Germinal center (tissue), 1 donor: ENCODE results near the gene PSMG3.
A peak's percentile ranks its signal among the peaks of the same experiment; 100 is the strongest.

Experiments
- DNase-seq: peaks from one replicate; pipeline ENCODE4 v3.0.0; 2012; ENCODE audit warnings: mixed read lengths, low spot score

The PSMG3 gene

DNA sequence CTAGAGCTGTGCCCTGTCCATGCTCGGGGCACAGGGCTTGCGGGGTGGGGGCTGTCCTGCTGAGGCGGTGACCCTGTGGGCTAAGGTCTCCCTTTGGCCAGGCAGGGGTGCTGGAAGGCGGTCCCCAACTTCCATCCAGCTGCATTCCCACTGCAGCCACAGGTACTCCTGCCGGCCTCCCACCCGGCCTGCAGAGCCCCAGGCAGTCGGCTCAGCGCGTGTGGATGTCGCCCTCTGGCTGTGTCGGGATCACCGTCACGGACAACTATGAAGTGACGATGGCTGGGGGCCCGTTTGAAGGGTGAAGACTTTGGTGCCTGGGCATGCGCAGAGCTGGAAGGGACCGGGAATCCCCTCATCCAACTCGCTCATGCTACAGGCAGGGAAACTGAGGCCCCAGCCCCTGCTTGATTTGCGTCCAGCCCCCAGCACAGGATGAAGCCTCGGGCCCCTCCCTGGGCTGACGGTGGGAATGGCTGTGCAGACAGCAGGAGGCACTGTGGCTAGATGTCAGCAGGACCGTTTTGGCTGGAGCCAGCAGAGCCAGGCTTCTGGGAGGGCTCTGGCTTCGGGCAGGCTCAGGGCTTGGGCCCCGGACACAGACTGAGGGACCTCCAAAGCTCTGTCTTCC, 11.5 kb downstream of the PSMG3 start:
- DNase-seq = no peak

DNA sequence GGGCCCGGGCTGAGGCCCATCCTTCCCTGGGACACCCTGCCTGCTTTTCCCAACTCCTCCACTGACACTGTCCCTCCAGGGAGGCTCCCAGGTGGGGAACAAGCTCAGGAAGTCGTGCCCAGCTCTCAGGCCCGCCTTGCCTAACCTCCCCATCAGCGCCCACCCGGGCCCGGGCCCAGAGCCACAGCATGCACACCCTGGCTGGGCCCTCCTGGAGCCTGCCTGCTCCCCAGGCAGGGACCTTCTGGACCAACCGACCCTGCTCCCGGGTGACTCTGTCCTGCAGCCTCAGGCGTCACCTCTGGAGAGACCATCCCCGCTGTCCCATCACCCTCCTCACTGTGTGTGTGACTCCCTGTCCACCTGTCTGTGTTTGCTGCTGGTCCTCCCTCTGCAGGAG, 12.1 kb downstream of the PSMG3 start:
- DNase-seq = no peak

- no peak for DNase-seq
These were observed 12.8 kb downstream of the PSMG3 start for GRCh38 chr7:1557006-1557405.

DNA sequence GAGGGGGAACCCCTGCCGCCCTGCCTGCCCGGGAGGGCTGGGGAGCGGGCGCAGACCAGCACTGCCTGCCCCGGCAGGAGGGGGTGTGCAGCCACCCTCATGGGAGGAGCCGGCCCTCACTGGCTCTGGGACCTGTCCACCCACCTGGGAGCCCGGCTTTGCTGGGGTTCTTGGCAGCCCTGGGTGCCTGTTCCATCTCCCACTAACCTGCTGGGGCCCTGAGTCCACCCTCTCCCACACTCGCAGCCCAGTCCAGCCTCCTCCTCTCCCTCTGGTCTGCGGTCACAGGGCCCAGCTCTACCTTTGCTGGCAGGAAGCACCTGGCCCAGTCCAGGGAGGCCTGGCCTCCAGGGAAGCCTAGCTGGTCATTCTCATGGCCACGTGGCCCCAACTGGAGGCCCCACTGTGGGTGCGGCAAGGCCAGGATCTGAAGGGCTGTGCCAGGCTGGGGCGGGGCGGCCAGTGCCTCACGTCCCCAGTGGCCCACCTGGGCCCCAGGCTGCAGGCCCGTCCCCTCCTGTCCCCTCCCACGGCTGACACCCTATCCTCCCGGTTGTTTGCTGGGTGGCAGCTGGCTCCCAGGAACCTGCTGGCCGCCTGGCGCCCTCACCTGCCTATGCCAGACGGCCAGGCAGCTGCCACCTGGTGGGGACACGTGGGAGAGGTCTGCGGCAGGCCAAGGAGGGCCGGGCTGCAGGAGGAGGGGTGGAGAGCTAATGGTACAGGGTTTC, 13.9 kb downstream of the PSMG3 start, which contains the start of gene TMEM184A:
Gene TMEM184A (minus strand): TSS at position 393 of the 731 bp plus-strand sequence. CDS start 721 bp downstream, outside the sequence.
- peak; percentile 73 for DNase-seq

GRCh38 chr7:1555046-1555812, 14.6 kb downstream of the PSMG3 start:
- no peak for DNase-seq

DNA sequence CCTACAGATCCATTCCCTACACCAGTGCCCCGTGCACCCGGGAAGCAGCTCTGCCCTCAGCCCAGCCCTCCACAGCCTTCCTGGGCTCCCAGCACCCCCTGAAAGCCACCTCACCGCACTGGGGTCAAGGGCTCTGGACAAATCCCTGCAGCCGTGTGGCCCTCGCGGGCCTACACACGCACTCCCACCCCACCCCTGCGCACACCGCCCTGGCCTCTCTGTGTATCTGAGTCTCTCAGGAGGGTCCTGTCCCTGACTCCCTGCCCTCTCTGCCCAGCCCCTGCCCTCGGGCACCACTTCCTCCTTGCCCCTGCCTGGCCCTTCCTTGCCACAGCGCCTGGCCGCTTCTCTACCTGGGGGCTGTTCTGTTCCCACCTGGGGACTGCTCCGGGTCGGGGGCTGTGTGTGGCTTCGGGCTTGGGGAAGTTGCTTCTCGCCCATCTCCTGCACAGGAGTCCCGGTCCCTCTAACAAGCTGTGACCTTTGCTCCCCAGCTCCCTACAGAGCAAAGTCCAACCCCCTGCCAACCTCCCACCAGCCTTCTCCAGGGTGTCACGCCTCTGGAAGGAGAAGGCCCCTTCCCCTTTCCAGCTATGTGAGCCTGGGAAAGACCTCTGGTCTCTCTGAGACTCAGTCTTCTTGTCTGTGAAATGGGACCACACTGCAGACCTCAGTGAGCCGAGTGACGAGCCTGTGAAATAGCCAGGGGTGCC, 15.3 kb downstream of the PSMG3 start:
- no peak for DNase-seq

DNA sequence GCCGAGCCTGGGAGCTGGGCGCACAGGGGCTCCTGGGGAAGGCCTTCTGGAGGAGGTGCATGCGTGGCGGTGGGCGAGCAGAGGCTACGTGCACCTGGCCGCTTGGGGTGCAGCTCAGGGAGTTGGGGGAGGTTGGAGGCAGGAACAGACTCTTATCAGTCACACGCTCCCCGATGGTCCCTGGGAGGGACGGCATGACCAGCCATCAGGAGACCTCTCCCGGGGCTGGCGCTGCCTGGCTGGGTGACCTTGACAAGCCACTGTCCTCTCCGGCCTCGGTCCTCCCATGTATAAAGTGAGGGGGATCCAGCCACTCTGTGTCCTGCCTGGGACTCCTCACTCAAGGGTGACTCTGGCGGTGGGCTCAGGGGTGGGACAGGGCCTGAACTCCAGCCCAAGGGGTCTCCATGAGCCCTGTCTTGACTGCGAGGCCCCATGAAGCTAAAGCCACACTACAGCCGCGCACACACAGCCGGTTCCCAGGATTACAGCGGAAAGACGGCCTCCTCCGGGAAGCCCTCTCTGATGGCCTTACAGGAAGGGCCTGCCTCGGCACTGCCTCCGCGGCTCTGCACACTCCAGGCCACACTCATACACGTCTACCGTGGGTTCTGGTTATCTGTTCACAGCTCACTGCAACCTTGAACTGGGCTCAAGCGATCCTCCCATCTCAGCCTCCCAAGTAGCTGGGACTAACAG, 16.2 kb downstream of the PSMG3 start:
- no peak for DNase-seq

DNA sequence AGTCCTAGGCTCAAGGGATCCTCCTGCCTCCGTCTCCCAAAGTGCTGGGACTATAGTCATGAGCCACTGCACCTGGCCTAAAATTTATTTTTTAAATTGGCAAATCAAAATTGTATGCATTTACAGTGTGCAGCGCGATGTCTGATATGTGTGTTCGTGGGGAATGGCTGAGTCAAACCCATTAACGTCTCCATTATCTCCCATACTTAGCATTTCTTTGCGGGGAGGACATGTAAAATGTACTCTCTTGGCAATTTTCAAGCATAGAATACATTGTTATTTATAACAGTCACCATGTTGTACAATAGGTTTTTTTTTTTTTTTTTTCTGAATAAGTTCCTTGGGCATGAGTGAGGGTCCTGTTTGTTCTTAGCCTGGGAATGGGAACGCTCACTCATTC, 17.6 kb downstream of the PSMG3 start:
- no peak for DNase-seq

- no peak for DNase-seq
These were observed 19.0 kb downstream of the PSMG3 start for GRCh38 chr7:1550846-1551155.

GRCh38 chr7:1550005-1550845, 19.6 kb downstream of the PSMG3 start:
- DNase-seq = no peak

DNA sequence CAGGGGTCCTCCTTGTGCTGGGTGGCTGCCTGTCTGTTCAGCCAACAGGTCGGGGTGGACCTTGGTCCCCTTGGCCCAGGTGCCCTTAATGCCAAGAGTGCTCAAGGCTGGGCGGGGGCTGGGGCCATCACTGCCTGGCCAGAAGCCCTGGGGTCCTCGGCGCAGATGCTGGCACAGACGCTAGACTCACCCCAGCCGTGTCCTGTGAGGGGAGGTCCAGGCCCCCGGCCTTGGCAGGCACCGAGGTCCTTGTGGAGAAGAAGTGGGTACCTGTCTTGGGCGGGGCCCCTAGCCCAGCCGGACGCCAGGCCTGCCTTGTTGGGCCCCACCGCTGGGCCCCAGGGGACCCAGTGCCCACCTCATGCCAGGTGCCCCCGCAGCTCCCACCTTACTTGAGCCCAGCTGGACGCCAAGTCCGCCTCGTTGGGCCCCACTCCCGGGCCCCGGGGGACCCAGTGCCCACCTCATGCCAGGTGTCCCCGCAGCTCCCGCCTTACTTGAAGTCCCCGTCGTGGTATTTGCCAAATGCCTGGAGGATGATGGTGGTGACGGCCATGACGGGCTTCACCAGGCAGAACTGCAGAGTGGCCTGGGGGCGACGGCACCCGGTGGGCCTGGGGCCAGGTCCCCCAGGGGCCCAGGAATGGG, 20.4 kb downstream of the PSMG3 start:
- no peak for DNase-seq

- no peak for DNase-seq
These were observed 20.9 kb downstream of the PSMG3 start for GRCh38 chr7:1548944-1549343.

- no peak for DNase-seq
These were observed 21.4 kb downstream of the PSMG3 start for GRCh38 chr7:1548438-1548831.

GRCh38 chr7:1547777-1548437, 21.9 kb downstream of the PSMG3 start:
- no peak for DNase-seq

GRCh38 chr7:1546909-1547776, 22.7 kb downstream of the PSMG3 start:
- no peak for DNase-seq

- DNase-seq = no peak
These were observed 23.4 kb downstream of the PSMG3 start for GRCh38 chr7:1546274-1546908.

GRCh38 chr7:1545417-1546246, 24.2 kb downstream of the PSMG3 start:
- DNase-seq = no peak
